Measurements from ENCODE around the gene FLVCR2.

DNA sequence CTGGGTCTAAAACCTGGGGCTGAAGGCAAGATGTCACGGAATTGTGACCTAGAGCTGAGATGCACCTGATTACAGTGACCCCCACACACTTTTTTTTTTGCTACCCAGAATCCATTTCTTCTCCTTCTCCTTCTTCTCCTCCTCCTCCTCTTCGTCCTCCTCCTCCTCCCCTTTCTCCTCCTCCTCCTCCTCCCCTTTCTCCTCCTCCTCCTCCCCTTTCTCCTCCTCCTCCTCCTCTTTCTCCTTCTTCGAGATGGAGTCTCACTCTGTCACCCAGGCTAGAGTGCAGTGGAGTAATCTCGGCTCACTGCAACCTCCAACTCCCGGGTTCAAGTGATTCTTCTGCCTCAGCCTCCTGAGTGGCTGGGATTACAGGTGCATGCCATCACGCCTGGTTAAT is 19.4 kb upstream of the FLVCR2 start:
- TF ChIP-seq, protein P1, sequence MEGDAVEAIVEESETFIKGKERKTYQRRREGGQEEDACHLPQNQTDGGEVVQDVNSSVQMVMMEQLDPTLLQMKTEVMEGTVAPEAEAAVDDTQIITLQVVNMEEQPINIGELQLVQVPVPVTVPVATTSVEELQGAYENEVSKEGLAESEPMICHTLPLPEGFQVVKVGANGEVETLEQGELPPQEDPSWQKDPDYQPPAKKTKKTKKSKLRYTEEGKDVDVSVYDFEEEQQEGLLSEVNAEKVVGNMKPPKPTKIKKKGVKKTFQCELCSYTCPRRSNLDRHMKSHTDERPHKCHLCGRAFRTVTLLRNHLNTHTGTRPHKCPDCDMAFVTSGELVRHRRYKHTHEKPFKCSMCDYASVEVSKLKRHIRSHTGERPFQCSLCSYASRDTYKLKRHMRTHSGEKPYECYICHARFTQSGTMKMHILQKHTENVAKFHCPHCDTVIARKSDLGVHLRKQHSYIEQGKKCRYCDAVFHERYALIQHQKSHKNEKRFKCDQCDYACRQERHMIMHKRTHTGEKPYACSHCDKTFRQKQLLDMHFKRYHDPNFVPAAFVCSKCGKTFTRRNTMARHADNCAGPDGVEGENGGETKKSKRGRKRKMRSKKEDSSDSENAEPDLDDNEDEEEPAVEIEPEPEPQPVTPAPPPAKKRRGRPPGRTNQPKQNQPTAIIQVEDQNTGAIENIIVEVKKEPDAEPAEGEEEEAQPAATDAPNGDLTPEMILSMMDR (IDR thresholded peaks at IDR 0.05), result no peak
- no peak for TF ChIP-seq POLR2AphosphoS5 (IDR thresholded peaks at IDR 0.05)
